ENCODE measurements around the gene OTOR.
A peak's percentile ranks its signal among the peaks of the same experiment; 100 is the strongest.

The OTOR gene

DNA sequence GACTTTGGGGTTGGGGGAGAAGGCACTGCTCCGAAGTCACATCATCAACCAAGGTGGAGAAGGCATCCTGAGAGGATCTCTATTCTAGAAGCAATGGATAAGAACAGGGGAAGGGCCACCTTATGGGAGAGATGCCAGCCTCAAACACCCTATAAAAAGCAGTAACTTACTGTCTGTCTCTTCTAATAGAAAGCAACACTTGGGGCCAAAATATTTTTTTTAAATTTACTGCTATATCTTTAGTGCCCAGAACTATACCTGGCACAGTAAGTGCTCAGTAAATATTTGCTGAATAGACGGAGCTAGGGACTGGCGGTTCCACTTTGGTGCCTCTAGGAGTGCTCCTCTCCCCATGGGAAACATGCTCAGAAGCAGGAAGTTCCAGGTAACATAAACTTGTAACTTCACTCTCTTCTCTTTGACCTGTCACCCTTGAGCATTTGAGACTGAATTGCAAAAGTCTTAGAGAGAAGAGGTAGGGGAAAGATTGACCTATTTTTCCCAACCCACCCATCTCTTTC is 807 bp upstream of the OTOR start:
- H3K27ac ChIP-seq: no peak overlapping the region
- TF ChIP-seq ZFX (IDR thresholded peaks at IDR 0.05; ENCODE audit: borderline replicate concordance): no peak
- TF ChIP-seq, protein P1, sequence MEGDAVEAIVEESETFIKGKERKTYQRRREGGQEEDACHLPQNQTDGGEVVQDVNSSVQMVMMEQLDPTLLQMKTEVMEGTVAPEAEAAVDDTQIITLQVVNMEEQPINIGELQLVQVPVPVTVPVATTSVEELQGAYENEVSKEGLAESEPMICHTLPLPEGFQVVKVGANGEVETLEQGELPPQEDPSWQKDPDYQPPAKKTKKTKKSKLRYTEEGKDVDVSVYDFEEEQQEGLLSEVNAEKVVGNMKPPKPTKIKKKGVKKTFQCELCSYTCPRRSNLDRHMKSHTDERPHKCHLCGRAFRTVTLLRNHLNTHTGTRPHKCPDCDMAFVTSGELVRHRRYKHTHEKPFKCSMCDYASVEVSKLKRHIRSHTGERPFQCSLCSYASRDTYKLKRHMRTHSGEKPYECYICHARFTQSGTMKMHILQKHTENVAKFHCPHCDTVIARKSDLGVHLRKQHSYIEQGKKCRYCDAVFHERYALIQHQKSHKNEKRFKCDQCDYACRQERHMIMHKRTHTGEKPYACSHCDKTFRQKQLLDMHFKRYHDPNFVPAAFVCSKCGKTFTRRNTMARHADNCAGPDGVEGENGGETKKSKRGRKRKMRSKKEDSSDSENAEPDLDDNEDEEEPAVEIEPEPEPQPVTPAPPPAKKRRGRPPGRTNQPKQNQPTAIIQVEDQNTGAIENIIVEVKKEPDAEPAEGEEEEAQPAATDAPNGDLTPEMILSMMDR (IDR thresholded peaks at IDR 0.05): peak; percentile 35; the same call in 1 of the 2 replicates

DNA sequence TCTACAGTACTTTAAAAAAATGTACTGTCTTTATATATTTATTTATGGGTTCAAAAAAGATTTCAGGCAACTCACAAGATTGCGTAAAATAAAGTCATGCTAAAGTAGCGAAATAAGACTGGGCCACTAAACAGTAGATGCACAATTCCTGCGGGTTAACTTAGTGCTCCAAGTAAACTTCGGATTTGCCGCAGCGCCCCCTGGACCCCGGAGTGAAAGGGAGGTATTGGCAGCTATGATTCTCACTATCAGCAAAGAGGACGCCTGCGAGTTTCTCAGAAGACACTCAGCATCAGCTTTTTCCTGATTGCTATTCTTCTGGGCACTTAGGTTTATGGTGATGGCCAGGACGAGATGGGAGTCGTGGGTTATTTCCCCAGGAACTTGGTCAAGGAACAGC is 1.4 kb downstream of the OTOR start:
- no peak overlapping the region for H3K27ac ChIP-seq
- TF ChIP-seq ZFX (IDR thresholded peaks at IDR 0.05; ENCODE audit: borderline replicate concordance): no peak
- TF ChIP-seq, protein P1 (IDR thresholded peaks at IDR 0.05): 0 out of 2 replicates have a peak, but pooled peaks have one; percentile 11

DNA sequence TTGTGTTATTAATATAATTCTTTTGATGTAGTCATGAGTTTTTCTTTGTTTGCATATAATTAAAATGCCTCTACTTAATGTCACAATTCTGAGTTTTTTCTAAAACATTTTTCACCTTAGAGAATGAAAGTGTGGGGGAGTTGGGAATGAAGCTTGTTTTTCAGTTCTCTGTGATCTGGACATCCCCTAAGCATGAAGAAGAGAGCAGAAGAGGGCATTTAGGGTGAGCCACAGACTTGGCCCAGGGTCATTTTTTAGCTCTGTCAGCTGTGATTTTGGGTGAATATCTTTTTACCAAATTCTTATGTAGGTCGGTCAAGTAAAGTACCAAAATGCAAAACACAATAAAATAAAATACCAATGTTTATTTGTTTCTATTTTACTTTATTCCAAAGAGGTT is 3.9 kb downstream of the OTOR start:
- H3K27ac ChIP-seq: no peak overlapping the region
- no peak for TF ChIP-seq ZFX (IDR thresholded peaks at IDR 0.05; ENCODE audit: borderline replicate concordance)
- TF ChIP-seq, protein P1 (IDR thresholded peaks at IDR 0.05): no peak

DNA sequence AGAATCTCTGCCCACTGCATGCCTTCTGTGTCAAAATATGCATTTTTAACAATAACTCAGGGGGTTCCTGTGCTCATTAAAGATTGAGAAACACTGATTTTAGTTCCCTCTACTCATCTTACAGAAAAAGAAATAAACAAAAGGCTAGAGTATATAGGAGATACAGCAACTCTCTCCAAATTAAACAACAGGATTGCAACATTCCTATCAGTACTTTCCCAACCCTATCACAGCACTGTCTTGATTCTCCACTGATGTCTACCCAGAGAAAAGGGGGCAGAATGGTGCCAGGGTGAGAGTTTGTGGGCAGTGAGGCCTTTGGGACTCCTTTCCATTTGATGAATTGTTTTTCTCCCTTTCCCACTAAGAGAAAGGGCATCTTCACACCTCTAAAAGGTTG is 4.7 kb downstream of the OTOR start:
- no peak overlapping the region for H3K27ac ChIP-seq
- no peak for TF ChIP-seq ZFX (IDR thresholded peaks at IDR 0.05; ENCODE audit: borderline replicate concordance)
- TF ChIP-seq, protein P1 (IDR thresholded peaks at IDR 0.05): no peak

DNA sequence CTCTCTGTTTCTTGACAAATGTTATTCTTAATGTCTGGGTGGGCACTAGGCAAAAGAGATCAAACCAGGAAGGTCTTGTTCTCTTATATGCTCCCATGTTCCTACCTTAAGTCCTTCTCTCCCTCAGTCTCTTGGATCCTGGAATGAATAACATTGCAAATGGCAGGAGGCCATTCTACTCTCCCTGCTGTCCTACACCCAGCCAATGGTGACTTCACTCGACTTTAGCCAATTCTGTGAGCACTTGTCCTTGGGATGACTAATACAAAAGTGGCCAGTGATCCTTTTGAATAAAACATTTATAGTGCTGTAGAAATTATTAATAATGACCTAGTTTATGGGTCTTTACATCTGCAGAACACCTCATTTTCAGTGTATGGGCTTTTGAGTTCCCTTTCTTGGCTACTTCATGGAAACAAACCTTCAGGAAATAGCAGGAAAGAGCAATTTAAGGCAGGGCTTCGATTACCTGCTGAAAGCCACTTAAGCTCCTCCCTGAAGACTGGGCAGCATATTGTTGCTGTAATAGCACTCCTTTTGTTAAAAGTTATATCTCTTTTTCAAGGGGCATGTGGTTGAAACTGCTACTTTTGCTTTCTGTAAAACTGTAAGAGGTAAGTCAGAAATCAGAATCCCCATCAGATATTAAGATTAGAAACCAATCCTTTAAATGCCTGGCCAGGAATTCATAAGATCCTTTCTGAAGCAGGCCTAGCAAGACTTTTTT is 10.5 kb downstream of the OTOR start:
- H3K27ac ChIP-seq: no peak overlapping the region
- TF ChIP-seq, protein P1 (IDR thresholded peaks at IDR 0.05): no peak
- no peak for TF ChIP-seq ZFX (IDR thresholded peaks at IDR 0.05; ENCODE audit: borderline replicate concordance)

DNA sequence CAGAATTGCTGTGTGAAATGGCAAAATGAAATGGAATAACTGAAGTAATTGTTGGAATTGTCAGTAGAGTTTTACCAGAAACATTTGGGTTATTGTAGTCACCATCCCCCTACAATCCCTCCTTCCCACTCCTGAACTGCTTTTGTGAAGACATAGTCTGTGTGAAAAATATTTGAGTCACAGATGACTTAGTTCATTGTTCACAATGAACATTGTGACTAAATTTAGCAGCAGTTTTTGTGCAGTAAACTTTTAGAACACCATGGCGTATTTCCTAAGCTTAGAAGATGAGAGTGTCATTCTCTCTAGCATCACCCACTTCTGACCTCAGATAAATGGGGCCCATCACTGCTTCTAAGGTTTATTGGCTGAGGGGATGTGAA is 11.0 kb downstream of the OTOR start:
- no peak overlapping the region for H3K27ac ChIP-seq
- no peak for TF ChIP-seq ZFX (IDR thresholded peaks at IDR 0.05; ENCODE audit: borderline replicate concordance)
- TF ChIP-seq, protein P1 (IDR thresholded peaks at IDR 0.05): no peak
